ENCODE data around the gene ZIC5.

GRCh38 chr13:99991013-99991827 is 19.7 kb upstream of the ZIC5 start:
- TF ChIP-seq CTCF (conservative IDR thresholded peaks at IDR 0.05) (no peak), ZFX (IDR thresholded peaks at IDR 0.05) (no peak)

Data from C4-2B (cell line).